Colonic mucosa (tissue), 4 donors: ENCODE data around the gene TMEM63C. TPM values are rescaled to one million over a fixed set of nuclear protein-coding genes. Genes with fewer than 3 reads are reported as not detected.

Experiments used
- DNase-seq: peaks from one replicate; pipeline ENCODE4 v3.0.0-alpha.2; 2020
- H3K27ac ChIP-seq: fragments of 200-600 bp; one replicate; pipeline ENCODE4 v1.8.0; 2021
- H3K27me3 ChIP-seq: fragments of 200-600 bp; one replicate; pipeline ENCODE4 v1.8.0; 2021
- H3K36me3 ChIP-seq: fragments of 200-600 bp; one replicate; pipeline ENCODE4 v1.8.0; 2021
- H3K4me1 ChIP-seq: fragments of 200-600 bp; one replicate; pipeline ENCODE4 v1.8.0; 2021; ENCODE audit warnings: mild to moderate bottlenecking
- H3K4me3 ChIP-seq: fragments of 200-600 bp; one replicate; pipeline ENCODE4 v1.8.0; 2021
- H3K9ac ChIP-seq, 2 donors: one replicate each; pipeline ENCODE4 v1.7.0; 2013; ENCODE audit warnings: control low read depth in 2 of 2, low read depth in 2 of 2, low read length in 2 of 2
- H3K9me3 ChIP-seq: fragments of 200-600 bp; one replicate; pipeline ENCODE4 v1.8.0; 2021
- intact Hi-C: fragments of 100-400 bp; cut with DNase I; formaldehyde crosslinking; loops from one replicate; pipeline ENCODE4 v1.14.1; 2022
- total RNA-seq, 2 donors: library from RNA; stranded (reverse); fragmentation: NEBNext Ultra II Directional in 1 of 2; extraction: Animal tissue kit (Norgen Biotek cat#: 25700) in 1 of 2; gene quantifications; one replicate each; pipeline ENCODE4 v1.2.1, GENCODE V29; 2021
- TF ChIP-seq, protein P1 (sequence below): fragments of 200-600 bp; IDR thresholded peaks from one replicate; pipeline ENCODE4 v1.8.0; 2022; ENCODE audit warnings: antibody characterized with exemption, mild to moderate bottlenecking
- donor health status: healthy.
- donor health status: DM: no; HTN: no; CAD: no.
- donor health status: DM: no; HTN: no; CAD: no.

The TMEM63C gene
- total RNA-seq, 2 donors from 2014 or later: 5.9 to 13.2 TPM

DNA sequence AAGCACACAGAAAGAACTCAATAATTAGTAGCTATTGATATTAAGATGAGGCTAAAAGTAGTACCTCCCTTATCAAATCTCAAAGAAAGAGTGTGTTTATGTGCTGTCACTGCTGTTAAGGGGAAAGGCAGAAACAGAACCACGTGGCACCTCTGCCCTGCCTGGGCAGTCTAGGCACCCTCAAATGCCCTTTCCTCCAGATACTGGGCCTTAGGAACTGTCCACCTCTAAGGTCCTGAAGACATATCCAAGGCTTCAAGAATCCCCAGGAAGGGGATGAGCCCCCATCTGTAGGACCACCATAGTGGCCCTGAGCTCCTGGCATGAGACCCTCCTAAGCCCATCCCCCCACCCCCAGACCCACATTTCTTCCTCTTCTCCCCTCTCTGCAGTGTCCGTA is 60.4 kb downstream of the TMEM63C start:
- TF ChIP-seq, protein P1, sequence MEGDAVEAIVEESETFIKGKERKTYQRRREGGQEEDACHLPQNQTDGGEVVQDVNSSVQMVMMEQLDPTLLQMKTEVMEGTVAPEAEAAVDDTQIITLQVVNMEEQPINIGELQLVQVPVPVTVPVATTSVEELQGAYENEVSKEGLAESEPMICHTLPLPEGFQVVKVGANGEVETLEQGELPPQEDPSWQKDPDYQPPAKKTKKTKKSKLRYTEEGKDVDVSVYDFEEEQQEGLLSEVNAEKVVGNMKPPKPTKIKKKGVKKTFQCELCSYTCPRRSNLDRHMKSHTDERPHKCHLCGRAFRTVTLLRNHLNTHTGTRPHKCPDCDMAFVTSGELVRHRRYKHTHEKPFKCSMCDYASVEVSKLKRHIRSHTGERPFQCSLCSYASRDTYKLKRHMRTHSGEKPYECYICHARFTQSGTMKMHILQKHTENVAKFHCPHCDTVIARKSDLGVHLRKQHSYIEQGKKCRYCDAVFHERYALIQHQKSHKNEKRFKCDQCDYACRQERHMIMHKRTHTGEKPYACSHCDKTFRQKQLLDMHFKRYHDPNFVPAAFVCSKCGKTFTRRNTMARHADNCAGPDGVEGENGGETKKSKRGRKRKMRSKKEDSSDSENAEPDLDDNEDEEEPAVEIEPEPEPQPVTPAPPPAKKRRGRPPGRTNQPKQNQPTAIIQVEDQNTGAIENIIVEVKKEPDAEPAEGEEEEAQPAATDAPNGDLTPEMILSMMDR: no peak
- intact Hi-C loops: no loop called here
- no peak for DNase-seq

DNA sequence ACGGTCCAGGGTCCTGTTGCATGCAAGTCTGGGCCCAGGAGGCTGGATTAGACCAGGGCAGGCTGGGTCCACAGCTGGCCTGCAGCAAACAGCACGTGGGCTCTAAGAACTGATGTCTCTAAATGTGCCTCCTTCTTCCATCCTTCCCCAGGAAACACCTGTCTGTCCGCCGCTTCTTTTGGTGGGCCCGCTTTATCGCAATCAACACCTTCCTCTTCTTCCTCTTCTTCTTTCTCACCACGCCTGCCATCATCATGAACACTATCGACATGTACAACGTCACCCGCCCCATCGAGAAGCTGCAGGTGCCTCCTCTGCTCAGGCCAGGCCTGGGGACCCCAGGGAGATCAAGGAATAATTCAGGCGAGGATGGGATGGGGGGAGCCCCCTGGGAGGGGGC is 61.2 kb downstream of the TMEM63C start:
- intact Hi-C loops: no loop called here
- Histone ChIP-seq H3K9me3 (no peaks in the 10 kb centered on the region), H3K27me3 (no peaks in the 10 kb centered on the region), H3K27ac (no peak overlapping the region), H3K9ac (no peak overlapping the region), H3K4me1 (no peaks in the 10 kb centered on the region), H3K36me3 (no peaks in the 10 kb centered on the region), H3K4me3 (no peak overlapping the region)
- DNase-seq: no peak
- TF ChIP-seq, protein P1: no peak

More for the DNA sequence above, 60.4 kb downstream of the TMEM63C start:
- Histone ChIP-seq H3K27me3 (no peaks in the 10 kb centered on the region), H3K4me1 (no peaks in the 10 kb centered on the region), H3K27ac (no peak overlapping the region), H3K9me3 (no peaks in the 10 kb centered on the region), H3K9ac (no peak overlapping the region), H3K4me3 (no peak overlapping the region), H3K36me3 (no peaks in the 10 kb centered on the region)

DNA sequence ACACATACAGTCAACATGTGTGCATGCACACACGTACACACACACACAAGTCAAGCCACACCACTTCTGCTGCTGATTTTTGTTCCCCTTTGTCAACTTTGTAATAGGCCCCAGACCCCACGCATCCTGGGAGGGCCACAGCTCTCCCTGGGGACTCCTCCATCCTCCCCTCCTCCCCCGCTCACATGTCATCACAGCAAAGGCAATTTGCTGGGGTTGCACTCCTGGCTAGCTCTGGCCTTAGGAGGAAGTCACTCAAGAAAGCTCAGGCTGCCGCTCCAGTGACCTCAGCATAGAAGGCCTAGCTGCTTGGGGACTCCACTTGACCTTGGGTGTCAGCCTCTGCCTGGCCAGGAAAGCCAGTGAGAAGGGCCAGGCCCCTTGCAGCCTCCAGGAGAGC is 62.3 kb downstream of the TMEM63C start:
- intact Hi-C loops: no loop called here
- Histone ChIP-seq H3K36me3 (no peaks in the 10 kb centered on the region), H3K27ac (no peak overlapping the region), H3K9ac (no peak overlapping the region), H3K4me1 (no peaks in the 10 kb centered on the region), H3K9me3 (no peaks in the 10 kb centered on the region), H3K27me3 (no peaks in the 10 kb centered on the region), H3K4me3 (no peak overlapping the region)
- no peak for DNase-seq
- TF ChIP-seq, protein P1: no peak

DNA sequence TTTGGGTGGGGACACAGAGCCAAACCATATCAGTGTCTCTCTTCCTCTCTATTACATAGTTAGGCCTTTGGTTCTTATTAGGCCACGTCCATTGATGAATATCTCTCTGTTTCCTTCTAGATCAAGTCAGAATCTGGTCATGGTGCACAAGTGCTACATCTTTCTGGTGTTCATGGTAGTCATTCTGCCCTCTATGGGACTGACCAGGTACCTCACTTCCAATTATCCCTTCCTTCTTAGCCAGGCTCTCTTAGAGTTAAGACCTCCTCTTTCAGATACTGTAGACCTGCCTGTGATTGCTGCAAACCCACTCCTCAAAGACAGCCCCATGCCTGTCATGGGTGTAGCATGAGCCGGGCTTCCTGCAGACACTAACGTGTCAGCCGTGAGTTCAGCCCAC is 64.2 kb downstream of the TMEM63C start:
- intact Hi-C loops: no loop called here
- Histone ChIP-seq H3K4me3 (no peak overlapping the region), H3K9me3 (no peaks in the 10 kb centered on the region), H3K27me3 (no peaks in the 10 kb centered on the region), H3K4me1 (no peaks in the 10 kb centered on the region), H3K9ac (no peak overlapping the region), H3K27ac (no peak overlapping the region), H3K36me3 (no peaks in the 10 kb centered on the region)
- DNase-seq: no peak
- TF ChIP-seq, protein P1: no peak

DNA sequence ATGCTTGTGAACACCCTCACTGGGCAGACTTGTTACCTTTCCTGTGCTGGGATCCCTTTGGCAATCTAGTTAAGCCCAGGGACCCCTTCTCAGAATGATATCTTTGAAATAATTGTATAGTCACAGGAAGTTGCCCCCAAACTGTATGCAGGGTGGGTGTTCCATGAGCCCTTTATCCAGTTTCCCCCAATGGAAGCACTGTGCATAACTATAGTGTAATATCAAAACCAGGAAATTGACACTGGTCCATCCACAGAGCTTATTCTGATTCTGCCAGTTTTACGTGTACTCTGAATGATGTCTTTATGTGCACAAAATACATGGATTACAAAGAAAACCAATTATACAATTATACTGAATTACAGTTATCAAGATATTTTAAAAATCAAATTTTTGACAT is 65.2 kb downstream of the TMEM63C start:
- TF ChIP-seq, protein P1: no peak
- no peaks in the 10 kb centered on the region for H3K9me3 ChIP-seq

DNA sequence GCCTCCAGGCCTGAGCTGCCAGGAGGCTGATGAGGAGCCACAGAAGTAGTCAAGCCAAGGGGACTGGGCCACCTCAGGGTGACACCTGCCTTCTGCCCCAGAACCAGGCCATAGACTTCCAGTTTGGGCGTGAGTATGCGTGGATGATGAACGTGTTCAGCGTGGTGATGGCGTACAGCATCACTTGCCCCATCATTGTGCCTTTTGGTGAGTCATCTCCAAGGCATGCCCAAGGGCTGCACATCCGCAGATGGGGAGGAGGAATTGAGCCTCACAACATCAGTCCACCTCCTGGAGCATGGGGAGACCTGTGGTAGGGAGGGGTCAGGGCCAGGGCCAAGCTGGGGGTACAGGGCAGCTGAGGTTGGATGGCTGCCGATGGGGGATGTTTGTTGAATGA is 67.1 kb downstream of the TMEM63C start:
- H3K4me3 ChIP-seq: no peak overlapping the region
- TF ChIP-seq, protein P1: no peak
- H3K27ac ChIP-seq: no peak overlapping the region
- intact Hi-C loops: no loop called here
- H3K9me3 ChIP-seq: no peaks in the 10 kb centered on the region
- H3K36me3 ChIP-seq: no peaks in the 10 kb centered on the region
- H3K27me3 ChIP-seq: no peaks in the 10 kb centered on the region
- no peak overlapping the region for H3K9ac ChIP-seq
- DNase-seq: no peak
- H3K4me1 ChIP-seq: no peaks in the 10 kb centered on the region

More for the DNA sequence above, 65.2 kb downstream of the TMEM63C start:
- Histone ChIP-seq H3K4me1 (no peaks in the 10 kb centered on the region), H3K36me3 (no peaks in the 10 kb centered on the region), H3K4me3 (no peak overlapping the region), H3K27ac (no peak overlapping the region), H3K27me3 (no peaks in the 10 kb centered on the region), H3K9ac (no peak overlapping the region)
- intact Hi-C loops: no loop called here
- DNase-seq: no peak
